ENCODE data around the gene FIBCD1.

GRCh38 chr9:130872093-130872492 lies 67.0 kb downstream of the FIBCD1 start:
- TF ChIP-seq CTCF (IDR thresholded peaks at IDR 0.05; ENCODE audit: insufficient read depth, low read depth, low read length) (no peak), EZH2 (IDR thresholded peaks at IDR 0.05; ENCODE audit: insufficient read depth, low read length) (no peak)

All from astrocyte (in vitro differentiated cells and primary cell).